Colonic mucosa (tissue), 4 donors: ENCODE data around the gene BRSK1. TPM values are rescaled to one million over a fixed set of nuclear protein-coding genes. Genes with fewer than 3 reads are reported as not detected.
A peak's percentile ranks its signal among the peaks of the same experiment; 100 is the strongest.

ENCODE experiments used
- DNase-seq: peaks from one replicate; pipeline ENCODE4 v3.0.0-alpha.2; 2020
- H3K27ac ChIP-seq: fragments of 200-600 bp; one replicate; pipeline ENCODE4 v1.8.0; 2021
- H3K27me3 ChIP-seq: fragments of 200-600 bp; one replicate; pipeline ENCODE4 v1.8.0; 2021
- H3K36me3 ChIP-seq: fragments of 200-600 bp; one replicate; pipeline ENCODE4 v1.8.0; 2021
- H3K4me1 ChIP-seq: fragments of 200-600 bp; one replicate; pipeline ENCODE4 v1.8.0; 2021; ENCODE audit warnings: mild to moderate bottlenecking
- H3K4me3 ChIP-seq: fragments of 200-600 bp; one replicate; pipeline ENCODE4 v1.8.0; 2021
- H3K9ac ChIP-seq, 2 donors: one replicate each; pipeline ENCODE4 v1.7.0; 2013; ENCODE audit warnings: control low read depth in 2 of 2, low read depth in 2 of 2, low read length in 2 of 2
- H3K9me3 ChIP-seq: fragments of 200-600 bp; one replicate; pipeline ENCODE4 v1.8.0; 2021
- CTCF ChIP-seq: fragments of 200-600 bp; IDR thresholded peaks from one replicate; pipeline ENCODE4 v1.8.0; 2022; ENCODE audit warnings: antibody characterized with exemption, mild to moderate bottlenecking
- intact Hi-C: fragments of 100-400 bp; cut with DNase I; formaldehyde crosslinking; loops from one replicate; pipeline ENCODE4 v1.14.1; 2022
- total RNA-seq, 2 donors: library from RNA; stranded (reverse); fragmentation: NEBNext Ultra II Directional in 1 of 2; extraction: Animal tissue kit (Norgen Biotek cat#: 25700) in 1 of 2; gene quantifications; one replicate each; pipeline ENCODE4 v1.2.1, GENCODE V29; 2021
- donor health status: healthy.
- donor health status: DM: no; HTN: no; CAD: no.
- donor health status: DM: no; HTN: no; CAD: no.

Gene BRSK1
- total RNA-seq, 2 donors from 2014 or later: 0.59 to 2.3 TPM

GRCh38 chr19:55341171-55341588 is 57.4 kb downstream of the BRSK1 start:
- H3K9me3 ChIP-seq: no peaks in the 10 kb centered on the region
- no peak for TF ChIP-seq CTCF
- H3K36me3 ChIP-seq: peaks cover 5% of the 10 kb centered on the region
- no peaks in the 10 kb centered on the region for H3K27me3 ChIP-seq
- DNase-seq: peak; percentile 87
- H3K27ac ChIP-seq: no peak overlapping the region
- peak overlapping the region; percentile 89 to 98 for H3K9ac ChIP-seq
- H3K4me1 ChIP-seq: no peaks in the 10 kb centered on the region
- intact Hi-C loops: no loop called here
- H3K4me3 ChIP-seq: peak overlapping the region; percentile 47

GRCh38 chr19:55341595-55342531 is 58.1 kb downstream of the BRSK1 start:
- Histone ChIP-seq H3K36me3 (peaks cover 5% of the 10 kb centered on the region), H3K9ac (no peak overlapping the region), H3K4me3 (peak overlapping the region; percentile 47), H3K9me3 (no peaks in the 10 kb centered on the region), H3K4me1 (no peaks in the 10 kb centered on the region), H3K27me3 (no peaks in the 10 kb centered on the region), H3K27ac (no peak overlapping the region)
- intact Hi-C loops: no loop called here
- no peak for TF ChIP-seq CTCF
- DNase-seq: no peak

- no peak overlapping the region for H3K4me3 ChIP-seq
- H3K9ac ChIP-seq: no peak overlapping the region
- H3K4me1 ChIP-seq: no peaks in the 10 kb centered on the region
- H3K27me3 ChIP-seq: no peaks in the 10 kb centered on the region
- H3K27ac ChIP-seq: no peak overlapping the region
- intact Hi-C loops: no loop called here
- no peak for DNase-seq
- peaks cover 5% of the 10 kb centered on the region for H3K36me3 ChIP-seq
- H3K9me3 ChIP-seq: no peaks in the 10 kb centered on the region
- TF ChIP-seq CTCF: no peak
These were observed 60.6 kb downstream of the BRSK1 start for GRCh38 chr19:55344444-55344843.

- DNase-seq: no peak
- no peak for TF ChIP-seq CTCF
- Histone ChIP-seq H3K4me3 (no peak overlapping the region), H3K27ac (no peak overlapping the region), H3K27me3 (no peaks in the 10 kb centered on the region), H3K9me3 (no peaks in the 10 kb centered on the region), H3K4me1 (no peaks in the 10 kb centered on the region), H3K9ac (no peak overlapping the region), H3K36me3 (peaks cover 5% of the 10 kb centered on the region)
- intact Hi-C loops: no loop called here
These were observed 61.5 kb downstream of the BRSK1 start for GRCh38 chr19:55345101-55345817.

GRCh38 chr19:55345818-55346724 is 62.3 kb downstream of the BRSK1 start:
- Histone ChIP-seq H3K9ac (no peak overlapping the region), H3K9me3 (no peaks in the 10 kb centered on the region), H3K27ac (no peak overlapping the region), H3K27me3 (no peaks in the 10 kb centered on the region), H3K4me3 (no peak overlapping the region), H3K4me1 (no peaks in the 10 kb centered on the region), H3K36me3 (peaks cover 5% of the 10 kb centered on the region)
- intact Hi-C loops: no loop called here
- DNase-seq: peak; percentile 82
- no peak for TF ChIP-seq CTCF
